Mammary epithelial cell (primary cell): ENCODE measurements around the gene NKD2.
"Not testable (repeated sequence)": the region's sequence is repeated elsewhere in the genome, so short reads cannot be mapped to it uniquely, and the experiment has no call there.

Source experiments
- EZH2 ChIP-seq: IDR thresholded peaks from 2 replicates; pipeline ENCODE4 v1.6.1; 2012; ENCODE audit warnings: low read length, inconsistent platforms, borderline replicate concordance
- TF ChIP-seq, protein P1 (sequence below), 2 donors: IDR thresholded peaks in 1 of 2; conservative IDR thresholded peaks in 1 of 2; 2 replicates each; pipeline ENCODE4 v1.5.1; 2011 to 2012; ENCODE audit warnings: inconsistent platforms in 2 of 2, low read length in 2 of 2, mild to moderate bottlenecking in 2 of 2, control low read depth in 1 of 2, low read depth in 1 of 2; ENCODE audit not compliant: insufficient read depth in 1 of 2; ENCODE audit errors: extremely low read depth in 1 of 2

DNA sequence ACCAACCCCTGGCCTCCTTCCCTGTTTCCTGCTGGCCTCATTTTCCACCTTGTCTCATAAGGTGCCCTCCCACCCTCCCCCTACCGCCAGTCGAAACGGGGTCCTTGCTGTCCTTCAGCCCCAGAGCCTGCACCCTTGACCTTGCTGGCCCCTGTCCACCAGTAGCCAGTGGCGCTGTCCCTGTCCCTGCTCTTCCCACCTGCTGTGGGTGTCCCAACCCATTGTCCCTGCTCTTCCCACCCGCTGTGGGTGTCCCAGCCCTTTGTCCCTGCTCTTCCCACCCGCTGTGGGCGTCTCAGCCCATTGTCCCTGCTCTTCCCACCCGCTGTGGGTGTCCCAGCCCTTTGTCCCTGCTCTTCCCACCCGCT lies 13.4 kb downstream of the NKD2 start:
- TF ChIP-seq, protein P1, sequence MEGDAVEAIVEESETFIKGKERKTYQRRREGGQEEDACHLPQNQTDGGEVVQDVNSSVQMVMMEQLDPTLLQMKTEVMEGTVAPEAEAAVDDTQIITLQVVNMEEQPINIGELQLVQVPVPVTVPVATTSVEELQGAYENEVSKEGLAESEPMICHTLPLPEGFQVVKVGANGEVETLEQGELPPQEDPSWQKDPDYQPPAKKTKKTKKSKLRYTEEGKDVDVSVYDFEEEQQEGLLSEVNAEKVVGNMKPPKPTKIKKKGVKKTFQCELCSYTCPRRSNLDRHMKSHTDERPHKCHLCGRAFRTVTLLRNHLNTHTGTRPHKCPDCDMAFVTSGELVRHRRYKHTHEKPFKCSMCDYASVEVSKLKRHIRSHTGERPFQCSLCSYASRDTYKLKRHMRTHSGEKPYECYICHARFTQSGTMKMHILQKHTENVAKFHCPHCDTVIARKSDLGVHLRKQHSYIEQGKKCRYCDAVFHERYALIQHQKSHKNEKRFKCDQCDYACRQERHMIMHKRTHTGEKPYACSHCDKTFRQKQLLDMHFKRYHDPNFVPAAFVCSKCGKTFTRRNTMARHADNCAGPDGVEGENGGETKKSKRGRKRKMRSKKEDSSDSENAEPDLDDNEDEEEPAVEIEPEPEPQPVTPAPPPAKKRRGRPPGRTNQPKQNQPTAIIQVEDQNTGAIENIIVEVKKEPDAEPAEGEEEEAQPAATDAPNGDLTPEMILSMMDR (conservative IDR thresholded peaks at IDR 0.05 in 1 of 2, IDR thresholded peaks at IDR 0.05 in 1 of 2; ENCODE audit: extremely low read depth in 1 of 2, insufficient read depth in 1 of 2, low read depth in 1 of 2, low read length in 2 of 2), result not testable (repeated sequence)
- TF ChIP-seq EZH2, result not testable (repeated sequence)
